ENCODE results near the gene MCM9. TPM values are rescaled to one million over a fixed set of nuclear protein-coding genes. Genes with fewer than 3 reads are reported as not detected.
A peak's percentile ranks its signal among the peaks of the same experiment; 100 is the strongest.

MCM9 gene
- total and polyA plus RNA-seq, 2 donors from 2014 or later, result 4.8 to 25.9 TPM

DNA sequence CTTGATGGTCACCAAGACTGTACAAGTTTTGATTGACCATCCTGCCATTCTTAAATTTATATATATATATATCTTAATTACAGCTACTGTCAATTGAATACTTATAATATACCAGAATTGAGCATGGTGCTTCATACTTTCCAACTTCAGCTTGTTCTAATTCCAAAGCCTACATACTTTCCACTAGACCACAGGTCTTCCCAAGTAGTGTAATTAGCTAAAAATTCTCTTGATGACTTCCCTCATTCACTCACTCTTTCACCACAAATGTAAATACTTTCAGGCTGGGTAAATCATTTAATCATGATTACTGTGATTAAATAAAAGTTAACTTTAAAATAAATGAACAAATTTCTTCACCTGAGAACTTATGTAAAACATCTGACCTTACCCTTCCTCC, 37.6 kb downstream of the MCM9 start:
- TF ChIP-seq, protein P1, sequence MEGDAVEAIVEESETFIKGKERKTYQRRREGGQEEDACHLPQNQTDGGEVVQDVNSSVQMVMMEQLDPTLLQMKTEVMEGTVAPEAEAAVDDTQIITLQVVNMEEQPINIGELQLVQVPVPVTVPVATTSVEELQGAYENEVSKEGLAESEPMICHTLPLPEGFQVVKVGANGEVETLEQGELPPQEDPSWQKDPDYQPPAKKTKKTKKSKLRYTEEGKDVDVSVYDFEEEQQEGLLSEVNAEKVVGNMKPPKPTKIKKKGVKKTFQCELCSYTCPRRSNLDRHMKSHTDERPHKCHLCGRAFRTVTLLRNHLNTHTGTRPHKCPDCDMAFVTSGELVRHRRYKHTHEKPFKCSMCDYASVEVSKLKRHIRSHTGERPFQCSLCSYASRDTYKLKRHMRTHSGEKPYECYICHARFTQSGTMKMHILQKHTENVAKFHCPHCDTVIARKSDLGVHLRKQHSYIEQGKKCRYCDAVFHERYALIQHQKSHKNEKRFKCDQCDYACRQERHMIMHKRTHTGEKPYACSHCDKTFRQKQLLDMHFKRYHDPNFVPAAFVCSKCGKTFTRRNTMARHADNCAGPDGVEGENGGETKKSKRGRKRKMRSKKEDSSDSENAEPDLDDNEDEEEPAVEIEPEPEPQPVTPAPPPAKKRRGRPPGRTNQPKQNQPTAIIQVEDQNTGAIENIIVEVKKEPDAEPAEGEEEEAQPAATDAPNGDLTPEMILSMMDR (IDR thresholded peaks at IDR 0.05; ENCODE audit: borderline replicate concordance, extremely low read depth, insufficient read depth), result no peak
- H3K4me1 ChIP-seq (ENCODE audit: control insufficient read depth in 2 of 3, insufficient read depth in 2 of 3, low read depth in 1 of 3, low read length in 3 of 3), result peaks cover 0 to 2% (median 0%) of the 10 kb centered on the region in 3 donors
- H3K9me3 ChIP-seq (ENCODE audit: control insufficient read depth in 2 of 3, insufficient read depth in 1 of 3, low read length in 3 of 3), result no peaks in the 10 kb centered on the region
- H3K27ac ChIP-seq (ENCODE audit: low read depth in 2 of 2, low read length in 2 of 2), result no peak overlapping the region
- H3K36me3 ChIP-seq (ENCODE audit: control insufficient read depth in 2 of 3, insufficient read depth in 3 of 3, low read length in 3 of 3), result no peaks in the 10 kb centered on the region
- no peak overlapping the region for H3K4me3 ChIP-seq (ENCODE audit: low read length in 3 of 3)
- no peak for DNase-seq
- H3K9ac ChIP-seq (ENCODE audit: low read length in 3 of 3), result no peak overlapping the region
- no peak for FAIRE-seq
- H3K27me3 ChIP-seq (ENCODE audit: control insufficient read depth, insufficient read depth, low read length), result no peaks in the 10 kb centered on the region
- intact Hi-C loops (cut with DNase I), result no loop called here

DNA sequence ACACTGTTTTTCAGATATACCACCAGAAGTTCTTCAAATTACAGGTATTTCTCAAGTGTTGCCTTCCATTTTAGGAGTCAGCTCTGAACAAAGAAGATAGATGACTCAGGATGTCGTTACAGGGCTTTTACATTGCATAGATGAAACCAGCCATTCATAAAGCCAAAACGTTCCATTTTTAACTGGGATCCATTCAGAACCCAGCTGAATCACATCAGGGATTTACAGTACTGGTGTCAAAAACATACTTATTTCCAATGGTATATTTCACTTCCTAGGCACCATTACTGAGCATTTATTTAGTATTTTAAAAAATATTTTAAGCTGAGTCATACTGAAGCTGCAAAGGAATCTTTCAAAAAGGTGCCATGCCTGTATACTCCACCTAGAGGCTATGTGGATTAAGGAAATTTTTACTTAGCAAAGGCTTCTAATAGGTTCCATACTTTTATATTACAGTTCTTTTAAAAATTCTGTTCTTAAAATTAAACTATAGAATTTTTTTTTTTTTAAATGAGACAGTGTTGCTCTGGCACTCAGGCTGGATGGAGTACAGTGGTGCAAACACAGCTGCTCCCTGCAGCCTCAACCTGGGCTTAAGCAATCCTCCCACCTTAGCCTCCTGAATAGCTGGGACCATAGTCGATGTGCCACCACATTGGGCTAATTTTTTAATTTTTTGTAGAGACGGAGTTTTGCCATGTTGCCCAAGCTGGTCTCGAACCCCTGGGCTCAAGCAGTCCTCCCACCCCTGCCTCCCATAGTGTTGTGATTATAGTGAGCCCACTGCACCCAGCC, 38.4 kb downstream of the MCM9 start:
- DNase-seq (peak in 2 of 5 donors; percentile 14 to 24), FAIRE-seq (no peak)
- intact Hi-C loops (cut with DNase I), result no loop called here
- Histone ChIP-seq H3K27me3 (ENCODE audit: control insufficient read depth, insufficient read depth, low read length) (no peaks in the 10 kb centered on the region), H3K4me3 (ENCODE audit: low read length in 3 of 3) (no peak overlapping the region), H3K36me3 (ENCODE audit: control insufficient read depth in 2 of 3, insufficient read depth in 3 of 3, low read length in 3 of 3) (no peaks in the 10 kb centered on the region), H3K9me3 (ENCODE audit: control insufficient read depth in 2 of 3, insufficient read depth in 1 of 3, low read length in 3 of 3) (no peaks in the 10 kb centered on the region), H3K4me1 (ENCODE audit: control insufficient read depth in 2 of 3, insufficient read depth in 2 of 3, low read depth in 1 of 3, low read length in 3 of 3) (peaks cover 0 to 2% (median 0%) of the 10 kb centered on the region in 3 donors), H3K27ac (ENCODE audit: low read depth in 2 of 2, low read length in 2 of 2) (no peak overlapping the region), H3K9ac (ENCODE audit: low read length in 3 of 3) (no peak overlapping the region)
- TF ChIP-seq, protein P1 (IDR thresholded peaks at IDR 0.05; ENCODE audit: borderline replicate concordance, extremely low read depth, insufficient read depth), result peak; percentile 21

DNA sequence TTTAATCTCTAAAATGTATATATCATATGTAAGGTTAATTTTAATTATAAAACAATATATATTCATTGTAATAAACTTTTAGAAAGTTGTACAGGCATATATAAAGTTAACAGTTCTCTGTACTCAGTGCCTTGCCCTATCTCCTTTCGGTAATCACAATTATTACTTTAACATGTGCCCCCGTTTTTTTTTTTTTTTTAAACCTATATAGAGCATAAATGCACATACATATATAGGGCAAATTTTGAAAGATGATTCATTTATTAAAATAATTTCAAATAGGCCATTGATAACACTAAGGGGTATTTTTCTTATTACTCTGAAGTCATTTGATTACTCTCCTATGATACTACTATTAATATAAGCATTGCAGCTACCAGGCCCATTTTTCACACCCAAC, 39.1 kb downstream of the MCM9 start:
- H3K9me3 ChIP-seq (ENCODE audit: control insufficient read depth in 2 of 3, insufficient read depth in 1 of 3, low read length in 3 of 3), result no peaks in the 10 kb centered on the region
- intact Hi-C loops (cut with DNase I), result no loop called here
- no peak overlapping the region for H3K4me3 ChIP-seq (ENCODE audit: low read length in 3 of 3)
- peaks cover 0 to 2% (median 0%) of the 10 kb centered on the region in 3 donors for H3K4me1 ChIP-seq (ENCODE audit: control insufficient read depth in 2 of 3, insufficient read depth in 2 of 3, low read depth in 1 of 3, low read length in 3 of 3)
- no peak overlapping the region for H3K27ac ChIP-seq (ENCODE audit: low read depth in 2 of 2, low read length in 2 of 2)
- TF ChIP-seq, protein P1 (IDR thresholded peaks at IDR 0.05; ENCODE audit: borderline replicate concordance, extremely low read depth, insufficient read depth), result no peak
- FAIRE-seq (no peak), DNase-seq (no peak)
- H3K36me3 ChIP-seq (ENCODE audit: control insufficient read depth in 2 of 3, insufficient read depth in 3 of 3, low read length in 3 of 3), result no peaks in the 10 kb centered on the region
- H3K9ac ChIP-seq (ENCODE audit: low read length in 3 of 3), result no peak overlapping the region
- no peaks in the 10 kb centered on the region for H3K27me3 ChIP-seq (ENCODE audit: control insufficient read depth, insufficient read depth, low read length)

Data from kidney (tissue), 14 donors.